ENCODE data around the gene GSTM2. TPM values are rescaled to one million over a fixed set of nuclear protein-coding genes. Genes with fewer than 3 reads are reported as not detected.
"Not testable (repeated sequence)": the region's sequence is repeated elsewhere in the genome, so short reads cannot be mapped to it uniquely, and the experiment has no call there.

GSTM2 gene
- polyA plus RNA-seq, 2 donors, result 52.0 to 130 TPM

- no peaks in the 10 kb centered on the region for H3K9me3 ChIP-seq (ENCODE audit: control insufficient read depth in 2 of 2, insufficient read depth in 1 of 2, low read depth in 1 of 2, low read length in 1 of 2)
- H3K4me3 ChIP-seq (ENCODE audit: low read depth in 1 of 2, low read length in 2 of 2), result no peak overlapping the region
- H3K36me3 ChIP-seq (ENCODE audit: control insufficient read depth in 2 of 2, insufficient read depth in 2 of 2, low read length in 1 of 2), result peaks cover 0 to 6% of the 10 kb centered on the region in 2 donors
- no peak overlapping the region for H3K27ac ChIP-seq (ENCODE audit: low read depth in 2 of 2, low read length in 1 of 2)
- no peaks in the 10 kb centered on the region for H3K27me3 ChIP-seq (ENCODE audit: control insufficient read depth in 1 of 2, insufficient read depth in 2 of 2, low read length in 2 of 2)
- H3K4me1 ChIP-seq (ENCODE audit: control insufficient read depth in 2 of 2, insufficient read depth in 2 of 2, low read length in 1 of 2), result peaks cover 0 to 10% of the 10 kb centered on the region in 2 donors
- WGBS, 2 donors, result 59 to 63% methylated on average over 2 of the region's 2 CpGs
Measured at GRCh38 chr1:109659145-109659544, 8.7 kb upstream of the GSTM2 start.

GRCh38 chr1:109659997-109660690 lies 7.7 kb upstream of the GSTM2 start:
- peaks cover 0 to 5% of the 10 kb centered on the region in 2 donors for H3K4me1 ChIP-seq (ENCODE audit: control insufficient read depth in 2 of 2, insufficient read depth in 2 of 2, low read length in 1 of 2)
- WGBS, 2 donors, result 60 to 83% methylated on average over 5 of the region's 5 CpGs
- H3K27me3 ChIP-seq (ENCODE audit: control insufficient read depth in 1 of 2, insufficient read depth in 2 of 2, low read length in 2 of 2), result no peaks in the 10 kb centered on the region
- H3K4me3 ChIP-seq (ENCODE audit: low read depth in 1 of 2, low read length in 2 of 2), result no peak overlapping the region
- peaks cover 0 to 6% of the 10 kb centered on the region in 2 donors for H3K36me3 ChIP-seq (ENCODE audit: control insufficient read depth in 2 of 2, insufficient read depth in 2 of 2, low read length in 1 of 2)
- no peaks in the 10 kb centered on the region for H3K9me3 ChIP-seq (ENCODE audit: control insufficient read depth in 2 of 2, insufficient read depth in 1 of 2, low read depth in 1 of 2, low read length in 1 of 2)
- H3K27ac ChIP-seq (ENCODE audit: low read depth in 2 of 2, low read length in 1 of 2), result no peak overlapping the region

- H3K36me3 ChIP-seq (ENCODE audit: control insufficient read depth in 2 of 2, insufficient read depth in 2 of 2, low read length in 1 of 2); H3K27ac ChIP-seq (ENCODE audit: low read depth in 2 of 2, low read length in 1 of 2): not testable (repeated sequence)
- 72 to 79% methylated on average over 3 of the region's 4 CpGs for WGBS, 2 donors
Measured at GRCh38 chr1:109660691-109661026, 7.2 kb upstream of the GSTM2 start.

GRCh38 chr1:109661391-109661790 lies 6.5 kb upstream of the GSTM2 start:
- Histone ChIP-seq H3K9me3 (ENCODE audit: control insufficient read depth in 2 of 2, insufficient read depth in 1 of 2, low read depth in 1 of 2, low read length in 1 of 2) (no peaks in the 10 kb centered on the region), H3K27me3 (ENCODE audit: control insufficient read depth in 1 of 2, insufficient read depth in 2 of 2, low read length in 2 of 2) (no peaks in the 10 kb centered on the region), H3K36me3 (ENCODE audit: control insufficient read depth in 2 of 2, insufficient read depth in 2 of 2, low read length in 1 of 2) (peaks cover 0 to 6% of the 10 kb centered on the region in 2 donors), H3K4me3 (ENCODE audit: low read depth in 1 of 2, low read length in 2 of 2) (no peak overlapping the region), H3K27ac (ENCODE audit: low read depth in 2 of 2, low read length in 1 of 2) (no peak overlapping the region), H3K4me1 (ENCODE audit: control insufficient read depth in 2 of 2, insufficient read depth in 2 of 2, low read length in 1 of 2) (peaks cover 0 to 4% of the 10 kb centered on the region in 2 donors)
- 69 to 78% methylated on average over 2 of the region's 2 CpGs for WGBS, 2 donors

More at GRCh38 chr1:109660691-109661026, 7.2 kb upstream of the GSTM2 start:
- H3K4me3 ChIP-seq (ENCODE audit: low read depth in 1 of 2, low read length in 2 of 2); H3K27me3 ChIP-seq (ENCODE audit: control insufficient read depth in 1 of 2, insufficient read depth in 2 of 2, low read length in 2 of 2); H3K4me1 ChIP-seq (ENCODE audit: control insufficient read depth in 2 of 2, insufficient read depth in 2 of 2, low read length in 1 of 2); H3K9me3 ChIP-seq (ENCODE audit: control insufficient read depth in 2 of 2, insufficient read depth in 1 of 2, low read depth in 1 of 2, low read length in 1 of 2): not testable (repeated sequence)

- no peaks in the 10 kb centered on the region for H3K4me1 ChIP-seq (ENCODE audit: control insufficient read depth in 2 of 2, insufficient read depth in 2 of 2, low read length in 1 of 2)
- H3K4me3 ChIP-seq (ENCODE audit: low read depth in 1 of 2, low read length in 2 of 2), result no peak overlapping the region
- no peaks in the 10 kb centered on the region for H3K9me3 ChIP-seq (ENCODE audit: control insufficient read depth in 2 of 2, insufficient read depth in 1 of 2, low read depth in 1 of 2, low read length in 1 of 2)
- H3K36me3 ChIP-seq (ENCODE audit: control insufficient read depth in 2 of 2, insufficient read depth in 2 of 2, low read length in 1 of 2), result no peaks in the 10 kb centered on the region
- no peaks in the 10 kb centered on the region for H3K27me3 ChIP-seq (ENCODE audit: control insufficient read depth in 1 of 2, insufficient read depth in 2 of 2, low read length in 2 of 2)
- 79 to 81% methylated on average over 1 of the region's 1 CpG for WGBS, 2 donors
- no peak overlapping the region for H3K27ac ChIP-seq (ENCODE audit: low read depth in 2 of 2, low read length in 1 of 2)
Measured at GRCh38 chr1:109664671-109665070, 3.2 kb upstream of the GSTM2 start.

GRCh38 chr1:109668123-109668775 lies 392 bp downstream of the GSTM2 start:
- 10 to 11% methylated on average over 26 of the region's 26 CpGs for WGBS, 2 donors
- peak overlapping the region in 1 of 2 donors; percentile 66 for H3K27ac ChIP-seq (ENCODE audit: low read depth in 2 of 2, low read length in 1 of 2)
- H3K4me3 ChIP-seq (ENCODE audit: low read depth in 1 of 2, low read length in 2 of 2), result peak overlapping the region; percentile 48 to 56

GRCh38 chr1:109669246-109669948 lies 1.5 kb downstream of the GSTM2 start:
- no peaks in the 10 kb centered on the region for H3K9me3 ChIP-seq (ENCODE audit: control insufficient read depth in 2 of 2, insufficient read depth in 1 of 2, low read depth in 1 of 2, low read length in 1 of 2)
- H3K27ac ChIP-seq (ENCODE audit: low read depth in 2 of 2, low read length in 1 of 2), result no peak overlapping the region
- H3K4me1 ChIP-seq (ENCODE audit: control insufficient read depth in 2 of 2, insufficient read depth in 2 of 2, low read length in 1 of 2), result no peaks in the 10 kb centered on the region
- H3K27me3 ChIP-seq (ENCODE audit: control insufficient read depth in 1 of 2, insufficient read depth in 2 of 2, low read length in 2 of 2), result no peaks in the 10 kb centered on the region
- no peak overlapping the region for H3K4me3 ChIP-seq (ENCODE audit: low read depth in 1 of 2, low read length in 2 of 2)
- 90 to 93% methylated on average over 22 of the region's 22 CpGs for WGBS, 2 donors
- no peaks in the 10 kb centered on the region for H3K36me3 ChIP-seq (ENCODE audit: control insufficient read depth in 2 of 2, insufficient read depth in 2 of 2, low read length in 1 of 2)

More at GRCh38 chr1:109668123-109668775, 392 bp downstream of the GSTM2 start:
- Histone ChIP-seq H3K36me3 (ENCODE audit: control insufficient read depth in 2 of 2, insufficient read depth in 2 of 2, low read length in 1 of 2) (no peaks in the 10 kb centered on the region), H3K4me1 (ENCODE audit: control insufficient read depth in 2 of 2, insufficient read depth in 2 of 2, low read length in 1 of 2) (no peaks in the 10 kb centered on the region), H3K27me3 (ENCODE audit: control insufficient read depth in 1 of 2, insufficient read depth in 2 of 2, low read length in 2 of 2) (no peaks in the 10 kb centered on the region), H3K9me3 (ENCODE audit: control insufficient read depth in 2 of 2, insufficient read depth in 1 of 2, low read depth in 1 of 2, low read length in 1 of 2) (no peaks in the 10 kb centered on the region)

GRCh38 chr1:109669949-109670302 lies 2.1 kb downstream of the GSTM2 start:
- H3K36me3 ChIP-seq (ENCODE audit: control insufficient read depth in 2 of 2, insufficient read depth in 2 of 2, low read length in 1 of 2); H3K27ac ChIP-seq (ENCODE audit: low read depth in 2 of 2, low read length in 1 of 2); H3K4me1 ChIP-seq (ENCODE audit: control insufficient read depth in 2 of 2, insufficient read depth in 2 of 2, low read length in 1 of 2); H3K4me3 ChIP-seq (ENCODE audit: low read depth in 1 of 2, low read length in 2 of 2); H3K27me3 ChIP-seq (ENCODE audit: control insufficient read depth in 1 of 2, insufficient read depth in 2 of 2, low read length in 2 of 2); H3K9me3 ChIP-seq (ENCODE audit: control insufficient read depth in 2 of 2, insufficient read depth in 1 of 2, low read depth in 1 of 2, low read length in 1 of 2): not testable (repeated sequence)
- WGBS, 2 donors, result 97 to 98% methylated on average over 4 to 5 of the region's 5 CpGs

- WGBS, 2 donors, result 90 to 91% methylated on average over 5 of the region's 5 CpGs
- H3K27me3 ChIP-seq (ENCODE audit: control insufficient read depth in 1 of 2, insufficient read depth in 2 of 2, low read length in 2 of 2), result no peaks in the 10 kb centered on the region
- no peak overlapping the region for H3K4me3 ChIP-seq (ENCODE audit: low read depth in 1 of 2, low read length in 2 of 2)
- no peak overlapping the region for H3K27ac ChIP-seq (ENCODE audit: low read depth in 2 of 2, low read length in 1 of 2)
- no peaks in the 10 kb centered on the region for H3K9me3 ChIP-seq (ENCODE audit: control insufficient read depth in 2 of 2, insufficient read depth in 1 of 2, low read depth in 1 of 2, low read length in 1 of 2)
- no peaks in the 10 kb centered on the region for H3K36me3 ChIP-seq (ENCODE audit: control insufficient read depth in 2 of 2, insufficient read depth in 2 of 2, low read length in 1 of 2)
- no peaks in the 10 kb centered on the region for H3K4me1 ChIP-seq (ENCODE audit: control insufficient read depth in 2 of 2, insufficient read depth in 2 of 2, low read length in 1 of 2)
Measured at GRCh38 chr1:109671067-109671466, 3.2 kb downstream of the GSTM2 start.
